Measurements from ENCODE around the gene DEFB113.

Gene DEFB113

DNA sequence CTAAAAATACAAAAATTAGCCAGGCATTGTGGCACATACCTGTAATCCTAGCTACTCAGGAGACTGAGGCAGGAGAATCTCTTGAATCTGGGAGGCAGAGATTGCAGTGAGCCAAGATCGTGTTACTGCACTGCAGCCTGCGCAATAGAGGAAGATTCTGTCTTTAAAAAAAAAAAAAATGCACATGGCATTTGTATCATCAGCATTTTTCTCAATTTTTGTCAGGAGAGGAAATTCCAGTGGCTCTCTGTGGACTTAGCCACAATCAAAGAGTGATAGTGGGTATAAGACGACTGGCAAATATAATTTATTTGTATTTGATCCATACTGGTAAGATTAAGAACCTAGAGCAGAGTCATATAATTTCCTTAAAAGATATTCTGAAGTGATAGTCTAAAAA is 34.0 kb downstream of the DEFB113 start:
- WGBS (ENCODE audit: extremely low coverage, insufficient coverage, low lambda C conversion rate) = no CpG with 5 or more reads among the region's 3 CpGs
- H3K4me2 ChIP-seq (ENCODE audit: low read length) = no peak overlapping the region

DNA sequence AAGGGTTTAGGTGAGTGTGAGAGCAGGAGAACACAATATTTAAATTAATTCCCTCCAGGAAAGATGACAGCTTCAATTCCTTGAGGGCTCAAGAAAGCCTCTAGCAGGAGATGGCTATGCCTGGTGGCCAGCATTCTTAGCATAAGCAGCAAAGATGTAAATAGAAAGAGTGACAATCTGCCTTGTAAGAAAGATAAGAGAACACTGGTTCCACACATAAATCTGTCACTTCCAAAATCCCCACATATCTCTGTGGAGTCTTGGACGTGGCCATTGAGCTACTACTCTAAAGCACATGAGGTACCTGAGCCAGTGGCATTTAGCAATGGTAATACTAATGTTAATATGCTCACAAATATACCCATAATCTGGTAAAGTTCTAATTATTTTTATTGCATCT is 34.7 kb downstream of the DEFB113 start:
- Histone ChIP-seq H2BK5ac (ENCODE audit: low read length) (no peak overlapping the region), H4K5ac (ENCODE audit: low read length) (no peak overlapping the region), H3K4me2 (ENCODE audit: low read length) (no peak overlapping the region), H3K23ac (ENCODE audit: low read length) (no peak overlapping the region), H3K79me2 (ENCODE audit: control insufficient read depth, insufficient read depth, low read length) (no peaks in the 10 kb centered on the region), H3K27ac (ENCODE audit: low read depth, low read length) (no peak overlapping the region), H3K4me1 (ENCODE audit: control insufficient read depth, low read depth, low read length) (no peaks in the 10 kb centered on the region), H2BK120ac (ENCODE audit: low read depth, low read length) (no peak overlapping the region), H3K18ac (ENCODE audit: low read length) (no peak overlapping the region), H3K27me3 (ENCODE audit: insufficient read depth, low read length, poor library complexity) (no peaks in the 10 kb centered on the region), H4K8ac (ENCODE audit: low read depth, low read length) (no peak overlapping the region), H3K9ac (ENCODE audit: low read length) (no peak overlapping the region), H3K56ac (ENCODE audit: low read length) (no peak overlapping the region), H3K4ac (ENCODE audit: low read depth, low read length) (no peak overlapping the region), H3K79me1 (ENCODE audit: low read length) (no peaks in the 10 kb centered on the region), H2BK15ac (replicated peaks; ENCODE audit: low read depth) (no peak overlapping the region), H3K4me3 (ENCODE audit: low read length) (no peak overlapping the region), H3K36me3 (ENCODE audit: control insufficient read depth, insufficient read depth, low read length) (no peaks in the 10 kb centered on the region), H2AK5ac (ENCODE audit: low read length) (no peak overlapping the region)
- peak; percentile 1 for DNase-seq
- no CpG with 5 or more reads among the region's 1 CpG for WGBS (ENCODE audit: extremely low coverage, insufficient coverage, low lambda C conversion rate)

More for the DNA sequence above, 34.0 kb downstream of the DEFB113 start:
- H3K79me2 ChIP-seq (ENCODE audit: control insufficient read depth, insufficient read depth, low read length) = no peaks in the 10 kb centered on the region
- no peak overlapping the region for H2BK120ac ChIP-seq (ENCODE audit: low read depth, low read length)
- no peak overlapping the region for H4K5ac ChIP-seq (ENCODE audit: low read length)
- no peak overlapping the region for H3K27ac ChIP-seq (ENCODE audit: low read depth, low read length)
- no peak overlapping the region for H3K56ac ChIP-seq (ENCODE audit: low read length)
- no peak overlapping the region for H2BK15ac ChIP-seq (replicated peaks; ENCODE audit: low read depth)
- no peaks in the 10 kb centered on the region for H3K79me1 ChIP-seq (ENCODE audit: low read length)
- H2AK5ac ChIP-seq (ENCODE audit: low read length) = no peak overlapping the region
- no peak overlapping the region for H3K23ac ChIP-seq (ENCODE audit: low read length)
- H3K18ac ChIP-seq (ENCODE audit: low read length) = no peak overlapping the region
- no peak for DNase-seq
- H4K8ac ChIP-seq (ENCODE audit: low read depth, low read length) = no peak overlapping the region
- H3K4me1 ChIP-seq (ENCODE audit: control insufficient read depth, low read depth, low read length) = no peaks in the 10 kb centered on the region
- H3K36me3 ChIP-seq (ENCODE audit: control insufficient read depth, insufficient read depth, low read length) = no peaks in the 10 kb centered on the region
- H3K4me3 ChIP-seq (ENCODE audit: low read length) = no peak overlapping the region
- H3K9ac ChIP-seq (ENCODE audit: low read length) = no peak overlapping the region
- no peak overlapping the region for H3K4ac ChIP-seq (ENCODE audit: low read depth, low read length)
- H3K27me3 ChIP-seq (ENCODE audit: insufficient read depth, low read length, poor library complexity) = no peaks in the 10 kb centered on the region
- no peak overlapping the region for H2BK5ac ChIP-seq (ENCODE audit: low read length)

DNA sequence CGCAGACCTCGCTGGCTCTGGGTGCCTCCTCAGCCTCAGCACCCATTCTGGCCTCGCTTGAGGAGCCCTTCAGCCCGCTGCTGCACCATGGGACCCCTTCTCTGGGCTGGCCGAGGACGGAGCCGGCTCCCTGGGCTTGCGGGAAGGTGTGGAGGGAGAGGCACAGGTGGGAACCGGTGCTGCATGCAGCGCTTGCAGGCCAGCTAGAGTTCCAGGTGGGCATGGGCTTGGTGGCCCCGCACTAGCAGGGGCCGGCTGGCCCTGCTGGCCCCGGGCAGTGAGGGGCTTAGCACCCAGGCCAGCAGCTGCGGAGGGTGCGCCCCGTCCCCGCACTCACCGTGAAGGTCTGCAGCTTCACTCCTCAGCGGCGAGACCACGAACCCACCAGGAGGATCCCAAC is 35.9 kb downstream of the DEFB113 start:
- no peaks in the 10 kb centered on the region for H3K4me1 ChIP-seq (ENCODE audit: control insufficient read depth, low read depth, low read length)
- H3K27me3 ChIP-seq (ENCODE audit: insufficient read depth, low read length, poor library complexity) = no peaks in the 10 kb centered on the region
- no peak overlapping the region for H3K4me2 ChIP-seq (ENCODE audit: low read length)
- no peak overlapping the region for H3K4me3 ChIP-seq (ENCODE audit: low read length)
- no peaks in the 10 kb centered on the region for H3K79me1 ChIP-seq (ENCODE audit: low read length)
- H2BK5ac ChIP-seq (ENCODE audit: low read length) = no peak overlapping the region
- no peak overlapping the region for H2AK5ac ChIP-seq (ENCODE audit: low read length)
- H3K9ac ChIP-seq (ENCODE audit: low read length) = no peak overlapping the region
- H3K36me3 ChIP-seq (ENCODE audit: control insufficient read depth, insufficient read depth, low read length) = no peaks in the 10 kb centered on the region
- no peak overlapping the region for H2BK120ac ChIP-seq (ENCODE audit: low read depth, low read length)
- H2BK15ac ChIP-seq (replicated peaks; ENCODE audit: low read depth) = no peak overlapping the region
- no peaks in the 10 kb centered on the region for H3K79me2 ChIP-seq (ENCODE audit: control insufficient read depth, insufficient read depth, low read length)
- no peak overlapping the region for H3K18ac ChIP-seq (ENCODE audit: low read length)
- no peak overlapping the region for H3K23ac ChIP-seq (ENCODE audit: low read length)
- no peak for DNase-seq
- H3K4ac ChIP-seq (ENCODE audit: low read depth, low read length) = no peak overlapping the region
- no peak overlapping the region for H3K56ac ChIP-seq (ENCODE audit: low read length)
- no peak overlapping the region for H4K5ac ChIP-seq (ENCODE audit: low read length)
- H3K27ac ChIP-seq (ENCODE audit: low read depth, low read length) = no peak overlapping the region
- no peak overlapping the region for H4K8ac ChIP-seq (ENCODE audit: low read depth, low read length)
- WGBS (ENCODE audit: extremely low coverage, insufficient coverage, low lambda C conversion rate) = no CpG with 5 or more reads among the region's 21 CpGs

DNA sequence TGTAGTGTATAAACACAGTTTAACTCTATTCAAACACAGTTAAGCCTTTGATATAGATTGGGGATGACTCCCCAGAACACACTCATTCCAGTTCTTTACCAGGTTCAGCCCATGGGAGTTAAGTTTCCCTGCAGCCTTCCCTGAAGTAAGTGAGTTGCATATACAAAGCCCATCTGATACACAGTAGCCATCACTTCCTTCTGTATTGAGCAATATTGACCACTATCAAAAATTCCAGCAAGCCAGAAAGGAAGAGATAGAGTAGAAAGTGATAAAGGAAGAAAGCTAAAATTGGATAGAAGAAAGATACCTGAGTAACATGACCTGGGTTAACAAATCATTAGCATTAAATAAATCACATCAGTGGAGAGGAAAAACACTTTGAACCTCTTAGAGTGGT is 40.1 kb downstream of the DEFB113 start:
- no peak overlapping the region for H3K4ac ChIP-seq (ENCODE audit: low read depth, low read length)
- no peak overlapping the region for H3K23ac ChIP-seq (ENCODE audit: low read length)
- no peak overlapping the region for H2BK120ac ChIP-seq (ENCODE audit: low read depth, low read length)

DNA sequence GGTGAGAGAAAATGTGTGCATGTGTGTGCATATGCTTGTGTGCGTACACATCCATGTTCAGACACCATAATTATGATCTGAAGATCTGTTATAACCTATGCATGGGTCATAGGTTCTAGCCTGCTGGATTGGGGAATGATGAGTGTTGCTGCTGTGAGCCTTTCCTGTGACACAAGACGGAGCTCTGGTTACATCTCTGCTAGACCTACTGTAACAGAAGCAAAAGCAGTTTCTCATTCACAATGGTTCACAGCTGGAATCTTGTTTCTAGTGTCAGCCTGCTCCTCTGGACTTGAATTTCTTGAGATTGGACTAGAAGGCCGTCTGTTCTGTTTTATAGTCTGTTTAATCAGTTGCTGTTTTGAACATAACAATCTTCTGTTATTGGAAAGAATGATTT is 45.6 kb downstream of the DEFB113 start:
- no peak overlapping the region for H2AK5ac ChIP-seq (ENCODE audit: low read length)
- no peak overlapping the region for H3K4me2 ChIP-seq (ENCODE audit: low read length)
- peaks cover 2% of the 10 kb centered on the region for H3K4me1 ChIP-seq (ENCODE audit: control insufficient read depth, low read depth, low read length)
- H2BK5ac ChIP-seq (ENCODE audit: low read length) = no peak overlapping the region
- H3K27me3 ChIP-seq (ENCODE audit: insufficient read depth, low read length, poor library complexity) = no peaks in the 10 kb centered on the region
- no peaks in the 10 kb centered on the region for H3K36me3 ChIP-seq (ENCODE audit: control insufficient read depth, insufficient read depth, low read length)
- no peak overlapping the region for H3K27ac ChIP-seq (ENCODE audit: low read depth, low read length)
- H3K79me1 ChIP-seq (ENCODE audit: low read length) = no peaks in the 10 kb centered on the region
- WGBS (ENCODE audit: extremely low coverage, insufficient coverage, low lambda C conversion rate) = no CpG with 5 or more reads among the region's 3 CpGs
- H3K56ac ChIP-seq (ENCODE audit: low read length) = no peak overlapping the region
- H4K5ac ChIP-seq (ENCODE audit: low read length) = no peak overlapping the region
- peak; percentile 86 for DNase-seq
- no peak overlapping the region for H3K18ac ChIP-seq (ENCODE audit: low read length)
- no peak overlapping the region for H3K23ac ChIP-seq (ENCODE audit: low read length)
- H3K79me2 ChIP-seq (ENCODE audit: control insufficient read depth, insufficient read depth, low read length) = no peaks in the 10 kb centered on the region
- H3K4ac ChIP-seq (ENCODE audit: low read depth, low read length) = no peak overlapping the region
- no peak overlapping the region for H4K8ac ChIP-seq (ENCODE audit: low read depth, low read length)
- no peak overlapping the region for H3K9ac ChIP-seq (ENCODE audit: low read length)
- H2BK15ac ChIP-seq (replicated peaks; ENCODE audit: low read depth) = no peak overlapping the region
- H2BK120ac ChIP-seq (ENCODE audit: low read depth, low read length) = no peak overlapping the region
- no peak overlapping the region for H3K4me3 ChIP-seq (ENCODE audit: low read length)

More for the DNA sequence above, 40.1 kb downstream of the DEFB113 start:
- H2AK5ac ChIP-seq (ENCODE audit: low read length) = no peak overlapping the region
- no peak overlapping the region for H2BK5ac ChIP-seq (ENCODE audit: low read length)
- H3K4me1 ChIP-seq (ENCODE audit: control insufficient read depth, low read depth, low read length) = no peaks in the 10 kb centered on the region
- H3K27me3 ChIP-seq (ENCODE audit: insufficient read depth, low read length, poor library complexity) = no peaks in the 10 kb centered on the region
- DNase-seq = no peak
- no peaks in the 10 kb centered on the region for H3K36me3 ChIP-seq (ENCODE audit: control insufficient read depth, insufficient read depth, low read length)
- no peaks in the 10 kb centered on the region for H3K79me2 ChIP-seq (ENCODE audit: control insufficient read depth, insufficient read depth, low read length)
- no peak overlapping the region for H3K18ac ChIP-seq (ENCODE audit: low read length)
- no peak overlapping the region for H3K4me2 ChIP-seq (ENCODE audit: low read length)
- H3K9ac ChIP-seq (ENCODE audit: low read length) = no peak overlapping the region
- H4K8ac ChIP-seq (ENCODE audit: low read depth, low read length) = no peak overlapping the region
- H3K56ac ChIP-seq (ENCODE audit: low read length) = no peak overlapping the region
- H3K4me3 ChIP-seq (ENCODE audit: low read length) = no peak overlapping the region
- no peak overlapping the region for H2BK15ac ChIP-seq (replicated peaks; ENCODE audit: low read depth)
- no peaks in the 10 kb centered on the region for H3K79me1 ChIP-seq (ENCODE audit: low read length)
- H4K5ac ChIP-seq (ENCODE audit: low read length) = no peak overlapping the region
- no peak overlapping the region for H3K27ac ChIP-seq (ENCODE audit: low read depth, low read length)

DNA sequence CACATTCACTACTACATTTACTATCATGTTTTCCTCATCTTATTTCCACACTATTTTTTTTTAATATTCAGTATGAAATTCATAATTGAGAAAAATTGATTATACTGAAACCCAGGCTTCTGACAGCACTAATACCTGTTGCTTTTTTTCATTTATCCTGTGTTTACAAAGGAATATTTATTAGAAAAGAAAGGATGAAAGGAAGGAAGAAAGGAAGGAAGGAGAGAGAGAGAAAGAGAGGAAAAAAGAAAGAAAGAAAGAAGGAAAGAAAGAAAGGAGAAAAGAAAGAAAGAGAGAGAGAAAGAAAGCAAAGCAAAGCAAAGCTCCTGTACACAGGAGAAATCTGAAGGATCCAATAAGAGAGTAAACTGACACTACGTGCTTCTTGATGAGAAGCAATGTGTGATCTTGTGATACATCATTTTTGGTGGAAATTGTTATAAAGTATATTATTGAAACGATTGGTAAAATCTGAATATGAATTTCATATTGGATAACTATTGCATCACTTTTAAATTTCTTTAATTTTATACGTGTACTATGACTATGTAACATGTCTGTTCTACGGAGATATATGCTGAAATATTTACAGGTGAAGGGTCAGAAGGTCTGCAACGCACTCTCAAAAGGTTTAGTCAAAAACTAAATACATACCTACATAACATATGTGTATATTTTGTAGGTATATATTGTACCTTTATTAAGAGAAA is 49.3 kb downstream of the DEFB113 start:
- Histone ChIP-seq H3K23ac (ENCODE audit: low read length) (no peak overlapping the region), H3K4me2 (ENCODE audit: low read length) (no peak overlapping the region), H2AK5ac (ENCODE audit: low read length) (no peak overlapping the region), H3K18ac (ENCODE audit: low read length) (no peak overlapping the region), H4K5ac (ENCODE audit: low read length) (no peak overlapping the region), H3K79me1 (ENCODE audit: low read length) (no peaks in the 10 kb centered on the region), H3K56ac (ENCODE audit: low read length) (no peak overlapping the region), H3K79me2 (ENCODE audit: control insufficient read depth, insufficient read depth, low read length) (no peaks in the 10 kb centered on the region), H3K36me3 (ENCODE audit: control insufficient read depth, insufficient read depth, low read length) (no peaks in the 10 kb centered on the region), H3K9ac (ENCODE audit: low read length) (no peak overlapping the region), H3K27me3 (ENCODE audit: insufficient read depth, low read length, poor library complexity) (no peaks in the 10 kb centered on the region), H2BK5ac (ENCODE audit: low read length) (no peak overlapping the region), H2BK15ac (replicated peaks; ENCODE audit: low read depth) (no peak overlapping the region), H3K4me3 (ENCODE audit: low read length) (no peak overlapping the region), H3K27ac (ENCODE audit: low read depth, low read length) (no peak overlapping the region), H4K8ac (ENCODE audit: low read depth, low read length) (no peak overlapping the region), H2BK120ac (ENCODE audit: low read depth, low read length) (no peak overlapping the region), H3K4me1 (ENCODE audit: control insufficient read depth, low read depth, low read length) (peaks cover 2% of the 10 kb centered on the region), H3K4ac (ENCODE audit: low read depth, low read length) (no peak overlapping the region)
- 100% methylated on average over 1 of the region's 5 CpGs for WGBS (ENCODE audit: extremely low coverage, insufficient coverage, low lambda C conversion rate)
- DNase-seq = no peak

Measured in mesendoderm (in vitro differentiated cells).